GM19023 (cell line): ENCODE data around the gene GFI1B.
"Not testable (repeated sequence)": the region's sequence is repeated elsewhere in the genome, so short reads cannot be mapped to it uniquely, and the experiment has no call there.

ENCODE experiments used
- ATAC-seq: cut with Tn5 transposase; IDR thresholded peaks from one replicate; pipeline ENCODE4 v1.9.1; 2021; ENCODE audit warnings: mild to moderate bottlenecking, moderate library complexity; ENCODE audit not compliant: unreplicated experiment

The GFI1B gene

GRCh38 chr9:132989998-132990557, 11.6 kb downstream of the GFI1B start:
- not testable (repeated sequence) for ATAC-seq

GRCh38 chr9:132990781-132991180, 12.3 kb downstream of the GFI1B start:
- ATAC-seq, result no peak

- no peak for ATAC-seq
Measured at GRCh38 chr9:132991351-132992300, 13.1 kb downstream of the GFI1B start.

GRCh38 chr9:132993511-132993939, 15.0 kb downstream of the GFI1B start:
- ATAC-seq, result no peak

- ATAC-seq, result no peak
Measured at GRCh38 chr9:132994410-132995120, 16.1 kb downstream of the GFI1B start.

GRCh38 chr9:132995121-132995420, 16.6 kb downstream of the GFI1B start:
- ATAC-seq, result no peak

- ATAC-seq, result no peak
Measured at GRCh38 chr9:132995879-132996278, 17.4 kb downstream of the GFI1B start.

- no peak for ATAC-seq
Measured at GRCh38 chr9:132996526-132996925, 18.0 kb downstream of the GFI1B start.

- ATAC-seq, result no peak
Measured at GRCh38 chr9:132997591-132997990, 19.1 kb downstream of the GFI1B start.

- ATAC-seq, result not testable (repeated sequence)
Measured at GRCh38 chr9:132998221-132998620, 19.7 kb downstream of the GFI1B start.

GRCh38 chr9:132998831-132999635, 20.5 kb downstream of the GFI1B start:
- no peak for ATAC-seq

- ATAC-seq, result no peak
Measured at GRCh38 chr9:133002147-133003070, 23.9 kb downstream of the GFI1B start.

- no peak for ATAC-seq
Measured at GRCh38 chr9:133003071-133003461, 24.6 kb downstream of the GFI1B start.

- ATAC-seq, result no peak
Measured at GRCh38 chr9:133003671-133004090, 25.2 kb downstream of the GFI1B start.

GRCh38 chr9:133004091-133004998, 25.9 kb downstream of the GFI1B start:
- no peak for ATAC-seq

GRCh38 chr9:133004999-133005760, 26.7 kb downstream of the GFI1B start:
- no peak for ATAC-seq

GRCh38 chr9:133005957-133006356, 27.5 kb downstream of the GFI1B start:
- ATAC-seq, result no peak

GRCh38 chr9:133006731-133007352, 28.3 kb downstream of the GFI1B start:
- ATAC-seq, result no peak
